ENCODE measurements around the gene PRICKLE2. TPM values are rescaled to one million over a fixed set of nuclear protein-coding genes. Genes with fewer than 3 reads are reported as not detected.

Gene PRICKLE2
- polyA plus RNA-seq, 3 donors = not detected

DNA sequence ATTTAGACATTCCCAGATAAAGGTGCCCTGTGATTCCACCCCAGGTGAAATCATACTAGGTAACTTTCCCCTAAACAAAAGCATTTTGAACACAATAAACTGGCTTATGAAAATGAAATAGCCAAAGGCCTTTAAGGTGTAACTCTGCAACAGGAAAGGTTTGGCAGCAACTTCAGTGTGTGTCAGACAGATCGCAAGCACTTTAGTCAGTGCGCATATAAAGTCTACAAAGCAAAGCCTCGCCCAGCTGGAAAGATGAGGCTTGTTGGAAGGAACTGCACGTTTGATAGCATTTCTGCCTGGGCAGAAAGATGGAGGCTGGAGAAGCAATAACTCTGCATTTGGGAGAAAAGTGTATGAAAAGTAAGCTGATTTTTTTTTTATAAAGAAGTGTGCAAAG, 57.9 kb downstream of the PRICKLE2 start:
- H3K9ac ChIP-seq (ENCODE audit: insufficient read depth, low read length, poor library complexity, severe bottlenecking) = no peak overlapping the region
- no peaks in the 10 kb centered on the region for H4K20me1 ChIP-seq (ENCODE audit: insufficient read depth, low read length)
- intact Hi-C loops (cut with micrococcal nuclease) = no loop called here
- no peaks in the 10 kb centered on the region for H3K4me1 Mint-ChIP-seq
- no peaks in the 10 kb centered on the region for H3K36me3 ChIP-seq (replicated peaks in 1 of 2; ENCODE audit: control insufficient read depth in 1 of 2, insufficient read depth in 2 of 2, low read length in 2 of 2)
- H3K4me1 ChIP-seq (ENCODE audit: control insufficient read depth in 1 of 2, insufficient read depth in 2 of 2, low read length in 2 of 2) = no peaks in the 10 kb centered on the region
- H3K4me3 ChIP-seq (replicated peaks in 1 of 3; ENCODE audit: low read depth in 2 of 3, low read length in 3 of 3) = no peak overlapping the region
- peaks cover 0 to 4% (median 0%) of the 10 kb centered on the region in 7 donors for H3K9me3 Mint-ChIP-seq
- H3K36me3 Mint-ChIP-seq = no peaks in the 10 kb centered on the region
- H3K27ac Mint-ChIP-seq = no peak overlapping the region
- TF ChIP-seq, protein P1, sequence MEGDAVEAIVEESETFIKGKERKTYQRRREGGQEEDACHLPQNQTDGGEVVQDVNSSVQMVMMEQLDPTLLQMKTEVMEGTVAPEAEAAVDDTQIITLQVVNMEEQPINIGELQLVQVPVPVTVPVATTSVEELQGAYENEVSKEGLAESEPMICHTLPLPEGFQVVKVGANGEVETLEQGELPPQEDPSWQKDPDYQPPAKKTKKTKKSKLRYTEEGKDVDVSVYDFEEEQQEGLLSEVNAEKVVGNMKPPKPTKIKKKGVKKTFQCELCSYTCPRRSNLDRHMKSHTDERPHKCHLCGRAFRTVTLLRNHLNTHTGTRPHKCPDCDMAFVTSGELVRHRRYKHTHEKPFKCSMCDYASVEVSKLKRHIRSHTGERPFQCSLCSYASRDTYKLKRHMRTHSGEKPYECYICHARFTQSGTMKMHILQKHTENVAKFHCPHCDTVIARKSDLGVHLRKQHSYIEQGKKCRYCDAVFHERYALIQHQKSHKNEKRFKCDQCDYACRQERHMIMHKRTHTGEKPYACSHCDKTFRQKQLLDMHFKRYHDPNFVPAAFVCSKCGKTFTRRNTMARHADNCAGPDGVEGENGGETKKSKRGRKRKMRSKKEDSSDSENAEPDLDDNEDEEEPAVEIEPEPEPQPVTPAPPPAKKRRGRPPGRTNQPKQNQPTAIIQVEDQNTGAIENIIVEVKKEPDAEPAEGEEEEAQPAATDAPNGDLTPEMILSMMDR (IDR thresholded peaks at IDR 0.05) = no peak
- 93% methylated on average over 4 of the region's 4 CpGs for WGBS (ENCODE audit: insufficient coverage)
- H2AFZ ChIP-seq (ENCODE audit: insufficient read depth, low read depth, low read length, poor library complexity, severe bottlenecking) = no peak overlapping the region
- no peaks in the 10 kb centered on the region for H3K27me3 Mint-ChIP-seq (ENCODE audit: low read depth in 3 of 3)
- H3K27ac ChIP-seq (ENCODE audit: low read depth in 1 of 2, low read length in 2 of 2) = no peak overlapping the region
- no peak for DNase-seq
- H3K4me2 ChIP-seq (replicated peaks; ENCODE audit: extremely low read depth, low read length, poor library complexity, severe bottlenecking) = no peak overlapping the region
- no peaks in the 10 kb centered on the region for H3K27me3 ChIP-seq (ENCODE audit: control insufficient read depth in 2 of 2, insufficient read depth in 2 of 2, low read length in 2 of 2)
- H3K9me3 ChIP-seq (replicated peaks in 1 of 2; ENCODE audit: control insufficient read depth in 1 of 2, insufficient read depth in 1 of 2, low read length in 2 of 2) = peaks cover 0 to 5% of the 10 kb centered on the region in 2 donors
- no peak overlapping the region for H3K4me3 Mint-ChIP-seq
- no peaks in the 10 kb centered on the region for H3K79me2 ChIP-seq (ENCODE audit: insufficient read depth, low read length)

DNA sequence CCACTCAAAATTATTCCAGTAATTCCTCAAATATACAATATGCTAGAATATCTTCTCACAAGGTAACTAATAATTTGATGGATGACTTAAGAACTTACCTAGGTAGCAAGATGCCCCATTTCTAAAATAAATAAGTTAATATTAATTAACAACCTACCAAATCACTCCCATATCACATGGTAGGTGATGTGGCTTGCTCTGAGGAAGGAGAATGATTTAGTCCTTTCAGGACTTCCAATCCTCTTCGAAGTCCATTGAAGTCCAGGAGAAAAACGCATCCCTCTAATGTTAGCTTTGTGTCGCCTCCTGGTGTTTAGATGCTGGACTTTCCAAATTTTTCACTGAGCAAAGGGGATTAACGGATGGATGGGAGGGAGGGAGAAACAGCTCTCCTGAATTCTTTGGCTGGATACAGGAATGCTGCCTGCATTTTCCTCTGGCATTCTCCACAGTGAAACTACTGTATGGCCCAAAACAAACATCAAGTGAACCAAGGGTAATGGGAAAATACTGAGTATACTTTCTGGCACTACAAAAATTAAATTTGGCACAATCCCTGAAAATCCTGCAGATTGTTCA, 58.6 kb downstream of the PRICKLE2 start:
- intact Hi-C loops (cut with micrococcal nuclease) = no loop called here
- Mint-ChIP-seq H3K4me3 (no peak overlapping the region), H3K4me1 (no peaks in the 10 kb centered on the region), H3K27me3 (ENCODE audit: low read depth in 3 of 3) (peaks cover 0 to 3% (median 0%) of the 10 kb centered on the region in 3 donors), H3K9me3 (peaks cover 0 to 4% (median 0%) of the 10 kb centered on the region in 7 donors), H3K27ac (no peak overlapping the region), H3K36me3 (no peaks in the 10 kb centered on the region)
- H3K4me2 ChIP-seq (replicated peaks; ENCODE audit: extremely low read depth, low read length, poor library complexity, severe bottlenecking) = no peak overlapping the region
- TF ChIP-seq, protein P1 (IDR thresholded peaks at IDR 0.05) = no peak
- no peak overlapping the region for H3K27ac ChIP-seq (ENCODE audit: low read depth in 1 of 2, low read length in 2 of 2)
- H3K9ac ChIP-seq (ENCODE audit: insufficient read depth, low read length, poor library complexity, severe bottlenecking) = no peak overlapping the region
- WGBS (ENCODE audit: insufficient coverage) = 100% methylated on average over 3 of the region's 4 CpGs
- no peaks in the 10 kb centered on the region for H3K27me3 ChIP-seq (ENCODE audit: control insufficient read depth in 2 of 2, insufficient read depth in 2 of 2, low read length in 2 of 2)
- no peaks in the 10 kb centered on the region for H3K4me1 ChIP-seq (ENCODE audit: control insufficient read depth in 1 of 2, insufficient read depth in 2 of 2, low read length in 2 of 2)
- no peak overlapping the region for H2AFZ ChIP-seq (ENCODE audit: insufficient read depth, low read depth, low read length, poor library complexity, severe bottlenecking)
- no peaks in the 10 kb centered on the region for H3K36me3 ChIP-seq (replicated peaks in 1 of 2; ENCODE audit: control insufficient read depth in 1 of 2, insufficient read depth in 2 of 2, low read length in 2 of 2)
- H4K20me1 ChIP-seq (ENCODE audit: insufficient read depth, low read length) = no peaks in the 10 kb centered on the region
- no peaks in the 10 kb centered on the region for H3K79me2 ChIP-seq (ENCODE audit: insufficient read depth, low read length)
- H3K9me3 ChIP-seq (replicated peaks in 1 of 2; ENCODE audit: control insufficient read depth in 1 of 2, insufficient read depth in 1 of 2, low read length in 2 of 2) = peaks cover 0 to 5% of the 10 kb centered on the region in 2 donors
- DNase-seq = no peak
- no peak overlapping the region for H3K4me3 ChIP-seq (replicated peaks in 1 of 3; ENCODE audit: low read depth in 2 of 3, low read length in 3 of 3)

Data from CD14-positive monocyte (primary cell).